ENCODE measurements around the gene IFIT5. TPM values are rescaled to one million over a fixed set of nuclear protein-coding genes. Genes with fewer than 3 reads are reported as not detected.
A peak's percentile ranks its signal among the peaks of the same experiment; 100 is the strongest.

Gene IFIT5
- total RNA-seq, 1 donor from 2014 or later = 7.4 TPM

- H3K9me3 ChIP-seq (replicated peaks) = no peaks in the 10 kb centered on the region
- H3K27me3 ChIP-seq (ENCODE audit: low read depth) = no peaks in the 10 kb centered on the region
- no peak for DNase-seq
- no peak for TF ChIP-seq CTCF (IDR thresholded peaks at IDR 0.05; ENCODE audit: borderline replicate concordance)
- intact Hi-C loops (cut with micrococcal nuclease) = no loop called here
- no peak overlapping the region for H3K4me3 ChIP-seq
- H3K36me3 ChIP-seq = no peaks in the 10 kb centered on the region
- no peak overlapping the region for H3K27ac ChIP-seq (replicated peaks)
- H3K4me1 ChIP-seq = peaks cover 59% of the 10 kb centered on the region
These were observed 42.4 kb upstream of the IFIT5 start for GRCh38 chr10:89371987-89372386.

- DNase-seq = peak; percentile 69
- H3K4me1 ChIP-seq = peaks cover 39% of the 10 kb centered on the region
- no peak for TF ChIP-seq CTCF (IDR thresholded peaks at IDR 0.05; ENCODE audit: borderline replicate concordance)
- intact Hi-C loops (cut with micrococcal nuclease) = no loop called here
- no peaks in the 10 kb centered on the region for H3K36me3 ChIP-seq
- peak overlapping the region; percentile 32 for H3K4me3 ChIP-seq
- H3K9me3 ChIP-seq (replicated peaks) = no peaks in the 10 kb centered on the region
- H3K27ac ChIP-seq (replicated peaks) = peak overlapping the region; percentile 86
- no peaks in the 10 kb centered on the region for H3K27me3 ChIP-seq (ENCODE audit: low read depth)
These were observed 40.3 kb upstream of the IFIT5 start for GRCh38 chr10:89373916-89374711.

GRCh38 chr10:89374713-89375141 is 39.6 kb upstream of the IFIT5 start:
- Histone ChIP-seq H3K4me3 (peak overlapping the region; percentile 32), H3K36me3 (no peaks in the 10 kb centered on the region), H3K9me3 (replicated peaks) (no peaks in the 10 kb centered on the region), H3K4me1 (peaks cover 33% of the 10 kb centered on the region), H3K27me3 (ENCODE audit: low read depth) (no peaks in the 10 kb centered on the region), H3K27ac (replicated peaks) (peak overlapping the region; percentile 86)
- intact Hi-C loops (cut with micrococcal nuclease) = no loop called here
- TF ChIP-seq CTCF (IDR thresholded peaks at IDR 0.05; ENCODE audit: borderline replicate concordance) = no peak
- no peak for DNase-seq

- TF ChIP-seq CTCF (IDR thresholded peaks at IDR 0.05; ENCODE audit: borderline replicate concordance) = no peak
- H3K4me3 ChIP-seq = no peak within 1 kb of the TSS
- no peak within 1 kb of the TSS for H3K27ac ChIP-seq (replicated peaks)
- intact Hi-C loops (cut with micrococcal nuclease) = no loop called here
- no peak for DNase-seq
- no peaks in the 10 kb centered on the region for H3K9me3 ChIP-seq (replicated peaks)
- H3K36me3 ChIP-seq = no peaks in the 10 kb centered on the region
- no peaks in the 10 kb centered on the region for H3K27me3 ChIP-seq (ENCODE audit: low read depth)
- H3K4me1 ChIP-seq = peaks cover 24% of the 10 kb centered on the region
These were observed 36.4 kb upstream of the IFIT5 start, which contains the start of gene IFIT1B for GRCh38 chr10:89377705-89378637. IFIT1B (plus strand) TSS chr10:89378056; CDS start chr10:89378136, 80 bp downstream.

GRCh38 chr10:89379103-89379502 is 35.3 kb upstream of the IFIT5 start:
- no peak for TF ChIP-seq CTCF (IDR thresholded peaks at IDR 0.05; ENCODE audit: borderline replicate concordance)
- Histone ChIP-seq H3K27me3 (ENCODE audit: low read depth) (no peaks in the 10 kb centered on the region), H3K9me3 (replicated peaks) (no peaks in the 10 kb centered on the region), H3K4me3 (no peak overlapping the region), H3K36me3 (no peaks in the 10 kb centered on the region), H3K27ac (replicated peaks) (no peak overlapping the region), H3K4me1 (peaks cover 13% of the 10 kb centered on the region)
- intact Hi-C loops (cut with micrococcal nuclease) = no loop called here
- DNase-seq = no peak

Measured in left ventricle myocardium inferior (tissue), 1 donor.